OCI-LY3 (cell line): ENCODE data around the gene KIRREL1.
"Not testable (repeated sequence)": the region's sequence is repeated elsewhere in the genome, so short reads cannot be mapped to it uniquely, and the experiment has no call there.

Source experiments
- H2AFZ ChIP-seq: fragments of 200-600, 300-600 bp; shearing (Covaris generic); 2 replicates; pipeline ENCODE4 v1.6.0; 2014; ENCODE audit warnings: antibody characterized with exemption, low read depth, low read length
- H3K27ac ChIP-seq: fragments of 200-600, 300-600 bp; sonication (generic); 2 replicates; pipeline ENCODE4 v1.5.1; 2014; ENCODE audit warnings: mild to moderate bottlenecking, low read length, moderate library complexity, mixed read lengths
- H3K27me3 ChIP-seq: fragments of 200-600, 300-600 bp; sonication (generic); 2 replicates; pipeline ENCODE4 v1.6.1; 2014; ENCODE audit warnings: low read depth, low read length, mixed read lengths
- H3K36me3 ChIP-seq: fragments of 200-600, 300-600 bp; sonication (generic); replicated peaks from 2 replicates; pipeline ENCODE3; 2014; ENCODE audit warnings: low read depth, low read length, mixed read lengths
- H3K4me1 ChIP-seq: fragments of 300-600, 200-600 bp; sonication (generic); 2 replicates; pipeline ENCODE4 v1.6.1; 2014; ENCODE audit warnings: low read length, mixed read lengths
- H3K4me2 ChIP-seq: fragments of 200-600, 300-600 bp; sonication (generic); 2 replicates; pipeline ENCODE4 v1.6.1; 2014; ENCODE audit warnings: low read length, mixed read lengths
- H3K4me3 ChIP-seq: fragments of 300-600, 200-600 bp; sonication (generic); 2 replicates; pipeline ENCODE4 v1.5.1; 2014; ENCODE audit warnings: antibody characterized with exemption, mild to moderate bottlenecking, low read length, moderate library complexity
- H3K79me2 ChIP-seq: fragments of 300-600, 200-600 bp; shearing (Covaris generic); 2 replicates; pipeline ENCODE4 v1.6.1; 2014; ENCODE audit warnings: mild to moderate bottlenecking, low read length, mixed read lengths
- H3K9ac ChIP-seq: fragments of 300-600, 200-600 bp; shearing (Covaris generic); 2 replicates; pipeline ENCODE4 v1.6.0; 2014; ENCODE audit warnings: mild to moderate bottlenecking, low read length, moderate library complexity
- H3K9me3 ChIP-seq: fragments of 200-600, 300-600 bp; shearing (Covaris generic); 2 replicates; pipeline ENCODE4 v1.6.1; 2014; ENCODE audit warnings: low read length, mixed read lengths; ENCODE audit not compliant: insufficient read depth
- H4K20me1 ChIP-seq: fragments of 200-600, 300-600 bp; sonication (generic); 2 replicates; pipeline ENCODE4 v1.6.1; 2016; ENCODE audit warnings: low read length, mixed read lengths; ENCODE audit not compliant: insufficient read depth
- CTCF ChIP-seq: fragments of 200-600, 300-600 bp; sonication (generic); IDR thresholded peaks from 2 replicates; pipeline ENCODE4 v1.5.1; 2014; ENCODE audit warnings: antibody characterized with exemption, low read length, low read depth
- EZH2phosphoT487 ChIP-seq: fragments of 200-600 bp; shearing (Covaris generic); IDR thresholded peaks from 2 replicates; pipeline ENCODE4 v1.6.1; 2018; ENCODE audit warnings: antibody characterized with exemption, mixed run types, low read depth

KIRREL1 gene

DNA sequence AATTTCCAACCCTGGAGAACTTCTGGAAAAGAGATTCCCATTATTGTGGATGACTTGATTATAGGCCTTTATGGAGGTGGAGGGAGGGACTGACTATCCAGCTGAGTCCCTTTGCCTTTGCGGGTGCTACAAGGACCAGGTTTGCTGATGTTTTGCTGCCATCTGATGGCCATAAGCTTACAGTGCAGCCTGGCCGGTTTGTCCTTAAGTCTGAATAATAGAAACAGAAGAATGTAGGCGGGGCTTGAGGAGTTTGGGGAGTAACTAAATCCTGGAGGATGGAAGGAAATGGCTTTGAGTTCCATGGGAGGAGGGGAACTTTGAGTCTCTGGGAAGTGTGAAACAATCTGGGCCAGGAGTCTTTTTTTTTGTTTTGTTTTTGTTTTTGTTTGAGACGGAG lies 131.6 kb downstream of the KIRREL1 start:
- TF ChIP-seq EZH2phosphoT487 (no peak), CTCF (peak; percentile 97)
- peak overlapping the region; percentile 61 for H3K4me3 ChIP-seq
- H4K20me1 ChIP-seq, result no peaks in the 10 kb centered on the region
- peaks cover 18% of the 10 kb centered on the region for H3K4me1 ChIP-seq
- no peak overlapping the region for H3K9ac ChIP-seq
- H3K9me3 ChIP-seq, result no peaks in the 10 kb centered on the region
- peak overlapping the region; percentile 63 for H3K4me2 ChIP-seq
- no peak overlapping the region for H2AFZ ChIP-seq
- peaks cover 67% of the 10 kb centered on the region for H3K27me3 ChIP-seq
- no peaks in the 10 kb centered on the region for H3K79me2 ChIP-seq
- no peak overlapping the region for H3K27ac ChIP-seq
- H3K36me3 ChIP-seq, result no peaks in the 10 kb centered on the region

- TF ChIP-seq EZH2phosphoT487 (no peak), CTCF (no peak)
- Histone ChIP-seq H3K27ac (no peak overlapping the region), H3K36me3 (no peaks in the 10 kb centered on the region), H3K9ac (no peak overlapping the region), H3K79me2 (no peaks in the 10 kb centered on the region), H3K27me3 (peaks cover 66% of the 10 kb centered on the region), H3K4me1 (peaks cover 18% of the 10 kb centered on the region), H2AFZ (no peak overlapping the region), H3K4me2 (peak overlapping the region; percentile 59), H3K9me3 (no peaks in the 10 kb centered on the region), H3K4me3 (peak overlapping the region; percentile 7; the same call in 1 of the 2 replicates), H4K20me1 (no peaks in the 10 kb centered on the region)
Observed at GRCh38 chr1:158126425-158126824, 133.0 kb downstream of the KIRREL1 start.

GRCh38 chr1:158128531-158128930 lies 135.1 kb downstream of the KIRREL1 start:
- H3K27me3 ChIP-seq, result peaks cover 60% of the 10 kb centered on the region
- not testable (repeated sequence) for H3K9me3 ChIP-seq, H3K79me2 ChIP-seq, H3K4me3 ChIP-seq, H4K20me1 ChIP-seq, H3K36me3 ChIP-seq, H3K27ac ChIP-seq, H3K9ac ChIP-seq, H3K4me2 ChIP-seq, H2AFZ ChIP-seq
- H3K4me1 ChIP-seq, result peaks cover 18% of the 10 kb centered on the region

DNA sequence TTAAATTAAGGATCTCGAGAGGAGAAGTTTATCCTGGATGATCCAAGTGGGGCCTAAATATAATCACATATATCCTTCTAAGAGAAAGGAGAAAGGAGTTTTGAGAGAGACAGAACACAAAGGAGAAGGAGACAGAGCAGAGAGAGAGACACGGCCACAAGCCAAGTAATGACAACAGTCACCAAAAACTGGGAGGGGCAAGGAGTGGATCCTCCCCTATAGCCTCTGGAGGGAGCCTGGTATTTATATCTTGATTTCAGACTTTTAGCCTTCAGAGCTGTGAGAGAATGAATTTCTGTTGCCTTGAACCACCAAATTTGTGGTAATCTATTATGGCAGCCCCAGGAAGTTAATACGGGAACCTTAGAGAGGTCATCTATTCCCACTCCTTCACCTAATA lies 137.8 kb downstream of the KIRREL1 start:
- H2AFZ ChIP-seq, result no peak overlapping the region
- H3K9me3 ChIP-seq, result no peaks in the 10 kb centered on the region
- H3K27ac ChIP-seq, result no peak overlapping the region
- no peak overlapping the region for H3K4me2 ChIP-seq
- no peak overlapping the region for H3K4me3 ChIP-seq
- no peaks in the 10 kb centered on the region for H3K79me2 ChIP-seq
- TF ChIP-seq CTCF, result no peak
- no peak for TF ChIP-seq EZH2phosphoT487
- peaks cover 47% of the 10 kb centered on the region for H3K27me3 ChIP-seq
- H4K20me1 ChIP-seq, result no peaks in the 10 kb centered on the region
- H3K36me3 ChIP-seq, result no peaks in the 10 kb centered on the region
- H3K9ac ChIP-seq, result no peak overlapping the region
- peaks cover 9% of the 10 kb centered on the region for H3K4me1 ChIP-seq

DNA sequence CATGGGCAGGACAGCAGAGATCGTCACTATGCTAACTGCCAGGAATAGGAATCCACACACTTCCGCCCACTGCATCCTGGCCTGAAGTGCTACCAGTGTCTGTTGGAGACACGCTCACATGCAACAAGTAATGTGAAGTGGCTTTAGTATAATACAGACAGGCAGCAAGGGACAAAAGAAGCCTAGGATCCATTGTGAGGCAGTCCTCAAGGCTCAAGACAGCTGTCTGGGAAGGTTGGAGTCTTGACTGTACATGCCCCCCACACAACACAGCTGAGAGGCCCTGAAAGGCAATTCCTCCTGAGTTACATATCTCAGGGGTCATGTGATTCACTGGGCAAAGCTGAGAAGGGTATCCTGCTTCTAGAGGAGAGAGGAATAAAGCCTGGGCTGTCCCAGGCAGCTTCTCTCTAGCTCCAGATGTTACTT lies 147.3 kb downstream of the KIRREL1 start:
- Histone ChIP-seq H3K9me3 (no peaks in the 10 kb centered on the region), H3K27ac (no peak overlapping the region), H3K9ac (no peak overlapping the region), H3K4me1 (no peaks in the 10 kb centered on the region), H4K20me1 (no peaks in the 10 kb centered on the region), H3K36me3 (no peaks in the 10 kb centered on the region), H3K4me3 (no peak overlapping the region), H3K79me2 (no peaks in the 10 kb centered on the region), H3K27me3 (peaks cover 5% of the 10 kb centered on the region; the same call in 1 of the 2 replicates), H2AFZ (no peak overlapping the region), H3K4me2 (no peak overlapping the region)
- TF ChIP-seq CTCF (no peak), EZH2phosphoT487 (no peak)
